Caki2 (cell line): ENCODE results near the gene CDC37L1. TPM values are rescaled to one million over a fixed set of nuclear protein-coding genes. Genes with fewer than 3 reads are reported as not detected.
"Not testable (repeated sequence)": the region's sequence is repeated elsewhere in the genome, so short reads cannot be mapped to it uniquely, and the experiment has no call there.

Experiments
- DNase-seq: peaks from one replicate; pipeline ENCODE4 v3.0.0-alpha.2; 2015; ENCODE audit warnings: low read depth
- in situ Hi-C: cut with HindIII; loops from 2 replicates; pipeline ENCODE4 v1.10.0; 2016; ENCODE audit warnings: low sequenced_read_pairs, low pct_unique_long_range_greater_than_20kb, mixed read lengths
- total RNA-seq: library from RNA; depleted of rRNA; stranded (reverse); fragments of >200 nt; shearing (Covaris generic); gene quantifications from 2 replicates; pipeline ENCODE4 v1.2.3, GENCODE V29; 2014; ENCODE audit warnings: low replicate concordance; rRNA removed

CDC37L1 gene
- total RNA-seq, result 8.7 and 9.5 TPM in 2 replicates

DNA sequence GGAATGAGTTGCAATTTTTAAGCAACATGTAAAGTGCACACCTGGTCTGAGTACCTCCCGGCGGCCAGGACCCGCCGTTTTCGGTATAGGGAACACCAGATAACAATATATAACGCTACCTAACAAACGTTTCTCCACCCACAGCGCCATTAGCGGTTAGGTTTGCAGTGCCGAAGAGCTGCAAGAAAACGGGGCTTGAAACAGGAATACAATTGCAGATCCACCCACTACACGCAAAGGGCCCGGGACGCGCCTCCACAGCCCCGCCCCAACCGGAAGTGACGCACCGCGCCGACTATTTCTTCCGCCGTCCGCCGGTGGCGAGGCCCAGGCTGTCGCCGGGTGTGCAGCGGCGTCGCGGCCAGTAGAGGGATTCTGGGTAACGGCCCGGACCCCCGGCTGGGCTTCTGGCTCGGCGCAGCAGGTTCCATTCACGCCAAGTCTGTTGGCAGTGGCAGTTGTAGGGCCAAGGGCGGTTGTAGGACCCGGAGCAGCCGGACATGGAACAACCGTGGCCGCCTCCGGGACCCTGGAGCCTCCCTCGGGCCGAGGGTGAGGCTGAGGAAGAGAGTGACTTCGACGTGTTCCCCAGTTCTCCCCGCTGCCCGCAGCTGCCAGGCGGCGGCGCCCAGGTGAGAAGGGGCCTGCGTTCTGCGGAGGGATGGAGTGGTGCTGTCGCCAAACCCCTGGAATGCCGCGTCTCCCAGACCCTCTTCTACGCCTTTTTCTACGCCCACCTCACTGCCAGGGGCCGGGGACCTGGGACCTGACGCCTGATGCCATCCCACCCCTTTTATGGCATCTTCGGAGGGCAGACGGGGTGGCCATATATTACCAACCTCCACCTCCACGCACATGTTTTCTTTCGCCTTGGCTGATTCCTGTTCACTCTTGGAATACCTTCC, at the start of gene CDC37L1:
TSS of gene CDC37L1 (plus strand) at position 302 of the 905 bp plus-strand sequence. CDS start at position 501, 199 bp downstream.
- peak; percentile 92 for DNase-seq
- in situ Hi-C loops, result no loop called here

DNA sequence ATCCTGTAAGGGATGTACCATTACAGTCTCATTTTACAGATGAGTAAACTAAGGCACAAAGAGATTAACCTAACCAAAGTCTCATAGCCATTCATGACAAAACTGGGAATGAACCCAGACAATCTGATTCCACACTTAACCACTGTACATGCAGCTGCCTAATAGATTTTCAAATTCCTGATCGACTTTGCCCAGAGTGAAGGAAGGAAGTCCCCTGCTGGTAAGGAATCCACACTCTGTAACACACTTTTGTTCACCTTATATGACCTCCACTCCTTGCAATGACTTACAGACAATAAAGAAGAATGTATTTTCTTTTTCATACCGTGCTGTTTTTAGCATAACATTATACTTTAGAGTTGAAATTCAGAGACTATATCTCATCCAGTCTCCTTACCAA, 48.5 kb upstream of the CDC37L1 start:
- DNase-seq, result no peak
- in situ Hi-C loops, result no loop called here

DNA sequence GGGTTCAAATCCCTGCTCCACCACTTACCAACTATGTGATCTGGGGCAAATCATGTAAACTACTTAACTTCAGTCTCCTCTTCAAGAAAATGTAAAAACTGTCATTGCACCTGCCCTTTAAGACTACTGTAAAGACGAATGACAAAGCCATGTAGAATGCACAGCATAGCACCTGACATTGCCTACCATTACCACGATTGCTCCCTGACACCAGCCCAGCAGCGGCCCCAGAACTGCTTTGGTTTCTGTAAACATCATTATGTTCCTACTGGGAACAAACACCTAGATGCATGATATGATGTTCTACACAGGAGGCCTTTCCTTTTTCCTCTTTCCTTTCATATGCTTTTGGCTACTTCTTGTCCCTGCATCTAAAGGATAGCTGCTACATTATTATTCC, 40.4 kb upstream of the CDC37L1 start:
- in situ Hi-C loops, result no loop called here
- no peak for DNase-seq

DNA sequence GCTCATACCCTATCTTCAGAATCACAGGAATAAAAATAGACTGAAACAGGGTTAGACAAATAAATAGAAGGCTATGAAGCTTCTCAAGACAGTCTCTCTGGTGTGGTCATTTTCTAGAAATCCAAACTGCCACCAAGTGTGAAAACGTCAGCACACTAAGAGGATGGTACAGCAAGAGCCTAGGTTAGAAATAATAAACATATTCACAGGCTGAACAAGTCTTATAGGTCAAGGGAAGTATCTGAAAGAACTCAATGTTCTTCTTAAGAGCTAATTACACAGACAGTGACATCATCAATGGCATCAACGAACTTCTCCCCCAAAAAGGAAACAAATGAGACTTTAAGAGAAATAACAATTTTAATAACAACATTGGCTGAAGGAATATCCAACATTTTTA, 39.9 kb upstream of the CDC37L1 start:
- no peak for DNase-seq
- in situ Hi-C loops, result no loop called here

DNA sequence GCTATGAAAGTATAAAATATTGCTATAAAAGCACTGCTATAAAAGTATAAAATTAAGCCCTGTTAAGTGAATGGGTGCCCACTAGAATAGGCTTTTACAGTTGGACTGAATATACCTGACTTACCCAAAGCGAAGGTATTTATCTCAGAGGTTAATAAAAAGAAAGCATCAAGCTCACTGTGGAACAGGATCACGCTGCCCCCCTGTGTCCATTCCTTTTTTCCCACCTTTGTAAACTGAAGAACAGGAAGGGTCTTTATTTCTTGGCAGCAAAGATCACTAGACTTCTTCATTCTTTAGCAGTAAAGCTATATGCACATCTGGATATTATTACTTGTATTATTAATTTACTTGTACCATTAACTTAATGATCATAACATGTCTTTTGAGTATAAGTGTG, 39.3 kb upstream of the CDC37L1 start:
- DNase-seq, result peak; percentile 15
- in situ Hi-C loops, result no loop called here

DNA sequence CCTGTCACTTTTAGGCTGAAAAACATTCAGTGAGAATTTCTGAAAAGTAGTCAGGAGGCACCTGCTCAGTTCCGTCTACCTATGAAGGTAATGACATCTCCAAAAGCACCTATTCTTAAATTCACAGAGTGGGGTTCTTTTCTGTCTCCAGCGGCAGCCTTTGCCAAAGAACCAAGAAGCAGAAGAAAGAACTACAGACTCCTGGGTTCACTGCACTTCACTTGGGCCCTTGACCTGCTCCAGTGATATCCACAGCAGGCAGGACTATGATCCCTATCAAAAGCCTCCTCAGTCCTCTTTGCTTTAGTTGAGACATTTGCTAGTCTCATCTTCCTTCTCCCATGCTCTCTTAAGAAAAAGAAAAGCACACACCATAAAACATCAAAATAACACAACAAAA, 37.0 kb upstream of the CDC37L1 start:
- in situ Hi-C loops, result no loop called here
- DNase-seq, result no peak

DNA sequence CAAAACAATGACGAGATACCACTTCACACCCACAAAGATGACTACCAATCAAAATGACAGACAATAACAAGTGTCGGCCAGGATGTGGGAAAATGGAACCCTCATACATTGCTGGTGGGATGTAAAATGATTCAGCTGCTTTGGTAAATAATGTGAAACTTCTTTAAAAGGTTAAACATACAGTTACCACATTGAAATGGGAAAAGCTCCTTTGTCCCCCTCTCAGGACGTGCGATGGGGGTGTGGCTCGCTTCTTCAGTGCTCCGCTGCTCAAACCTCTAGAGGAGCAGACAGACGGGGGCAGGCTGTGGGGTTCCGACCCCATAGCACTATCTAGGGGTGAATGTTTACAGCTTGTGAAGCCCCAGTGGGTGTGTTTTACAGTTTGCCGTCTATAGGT, 25.3 kb upstream of the CDC37L1 start:
- in situ Hi-C loops, result no loop called here
- no peak for DNase-seq

DNA sequence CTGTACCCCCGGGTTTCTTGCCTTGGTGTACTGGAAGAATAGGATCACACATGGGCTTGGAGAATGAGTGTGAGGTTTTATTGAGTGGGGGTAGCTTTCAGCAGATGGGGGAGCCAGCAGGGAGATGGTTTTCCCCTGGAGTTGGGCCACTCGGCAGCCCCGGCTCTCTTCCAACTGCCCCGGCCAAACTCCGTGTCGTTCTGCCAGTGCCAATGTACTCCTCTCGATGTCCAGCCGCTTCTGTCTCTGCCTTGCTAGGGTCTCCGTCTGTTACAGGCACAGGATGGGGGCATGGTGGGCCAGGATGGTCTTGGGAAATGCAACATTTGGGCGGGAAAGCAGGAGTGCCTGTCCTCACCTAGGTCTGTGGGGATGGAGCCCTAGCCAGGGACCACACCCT, 24.8 kb upstream of the CDC37L1 start:
- in situ Hi-C loops, result no loop called here
- DNase-seq, result no peak

DNA sequence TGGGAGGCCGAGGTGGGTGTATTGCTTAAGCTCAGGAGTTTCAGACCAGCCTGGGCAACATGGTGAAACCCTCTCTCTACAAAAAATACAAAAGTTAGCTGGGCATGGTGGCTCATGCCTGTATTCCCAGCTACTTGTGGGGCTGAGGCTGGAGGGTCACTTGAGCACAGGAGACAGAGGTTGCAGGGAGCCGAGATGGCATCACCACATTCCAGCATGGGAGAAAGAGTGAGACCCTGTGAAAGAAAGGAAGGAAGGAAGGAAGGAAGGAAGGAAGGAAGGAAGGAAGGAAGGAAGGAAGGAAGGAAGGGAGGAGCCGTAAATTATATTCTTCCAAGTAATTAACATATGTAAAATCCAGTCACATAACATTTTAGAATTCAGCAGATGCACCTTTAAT, 23.2 kb upstream of the CDC37L1 start:
- in situ Hi-C loops, DNase-seq: not testable (repeated sequence)

DNA sequence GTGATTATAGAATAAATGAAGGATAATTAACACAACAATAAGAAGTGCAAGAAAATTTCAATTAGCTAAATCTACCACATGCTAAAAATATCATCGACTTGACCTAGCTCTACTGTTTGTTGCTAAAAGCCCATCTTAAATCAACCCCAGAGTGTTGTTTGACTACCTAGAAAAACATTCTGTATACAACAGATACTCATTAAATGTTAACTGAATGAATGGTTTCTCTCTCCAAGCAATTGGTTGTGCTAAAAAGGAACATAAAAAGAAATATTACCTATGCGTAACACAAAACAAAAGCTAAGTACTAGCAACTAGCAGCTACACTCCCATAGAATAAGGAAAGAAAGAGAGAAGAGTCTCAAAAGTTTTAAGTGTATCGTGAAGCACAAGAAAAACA, 22.7 kb upstream of the CDC37L1 start:
- in situ Hi-C loops, result no loop called here

DNA sequence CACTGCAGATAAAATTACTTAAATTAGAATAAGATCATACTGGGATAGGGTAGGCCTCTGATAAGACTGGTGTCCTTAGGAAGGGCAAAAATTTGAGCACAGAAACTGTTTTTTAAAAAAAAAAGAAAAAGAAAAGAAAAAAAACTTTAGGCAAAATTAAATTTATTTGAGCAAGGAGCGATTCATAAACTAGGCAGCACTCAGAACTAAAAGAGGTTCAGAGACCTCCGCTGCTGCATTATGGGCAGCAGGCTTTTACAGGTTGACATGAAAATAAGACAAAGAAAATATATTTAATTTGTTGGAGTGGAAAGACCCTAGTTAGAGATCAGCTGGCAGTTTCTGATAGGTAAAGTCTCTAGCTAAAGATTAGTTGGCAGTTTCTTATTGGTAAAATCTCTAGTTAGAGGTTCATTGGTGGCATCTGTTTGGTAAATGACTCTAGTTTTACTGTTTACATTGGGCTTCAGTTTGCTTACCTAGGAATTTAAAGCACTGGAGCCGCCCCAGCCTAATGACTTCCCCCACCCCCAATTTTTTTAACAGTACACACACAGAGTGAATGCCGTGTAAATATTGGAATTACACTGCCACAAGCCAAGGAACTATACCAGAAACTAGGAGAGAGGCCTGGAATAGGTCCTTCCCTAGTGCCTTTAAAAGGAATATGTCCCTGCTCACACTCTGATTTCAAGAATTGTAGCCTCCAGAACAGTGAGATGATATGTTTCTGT, 21.8 kb upstream of the CDC37L1 start:
- no peak for DNase-seq
- in situ Hi-C loops, result no loop called here

More for the DNA sequence above, 22.7 kb upstream of the CDC37L1 start:
- DNase-seq, result no peak

DNA sequence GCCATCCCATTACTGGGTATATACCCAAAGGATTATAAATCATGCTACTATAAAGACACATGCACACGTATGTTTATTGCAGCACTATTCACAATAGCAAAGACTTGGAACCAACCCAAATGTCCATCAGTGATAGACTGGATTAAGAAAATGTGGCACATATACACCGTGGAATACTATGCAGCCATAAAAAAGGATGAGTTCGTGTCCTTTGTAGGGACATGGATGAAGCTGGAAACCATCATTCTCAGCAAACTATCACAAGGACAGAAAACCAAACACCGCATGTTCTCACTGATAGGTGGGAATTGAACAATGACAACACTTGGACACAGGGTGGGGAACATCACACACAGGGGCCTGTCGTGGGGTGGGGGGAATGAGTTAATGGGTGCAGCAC, 18.7 kb upstream of the CDC37L1 start:
- in situ Hi-C loops, DNase-seq: not testable (repeated sequence)

DNA sequence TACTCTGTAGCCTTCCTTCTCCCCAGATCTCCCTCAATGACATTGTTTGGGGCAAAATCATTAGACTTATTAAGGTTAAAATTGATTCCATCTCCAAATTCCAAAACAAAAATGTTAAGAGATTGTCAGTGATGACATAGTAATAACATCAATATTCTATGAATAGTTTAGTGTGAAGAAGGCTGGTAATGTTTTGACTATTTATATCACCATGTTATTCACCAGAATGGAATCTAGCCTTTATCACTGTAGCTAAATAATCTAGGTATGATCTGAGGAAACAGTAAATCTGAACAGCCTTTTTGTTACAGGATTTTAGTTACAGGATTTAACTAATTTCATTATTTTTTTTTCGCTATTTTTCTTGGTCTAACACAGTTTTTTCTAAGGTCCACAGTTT, 18.2 kb upstream of the CDC37L1 start:
- DNase-seq, result no peak
- in situ Hi-C loops, result no loop called here

DNA sequence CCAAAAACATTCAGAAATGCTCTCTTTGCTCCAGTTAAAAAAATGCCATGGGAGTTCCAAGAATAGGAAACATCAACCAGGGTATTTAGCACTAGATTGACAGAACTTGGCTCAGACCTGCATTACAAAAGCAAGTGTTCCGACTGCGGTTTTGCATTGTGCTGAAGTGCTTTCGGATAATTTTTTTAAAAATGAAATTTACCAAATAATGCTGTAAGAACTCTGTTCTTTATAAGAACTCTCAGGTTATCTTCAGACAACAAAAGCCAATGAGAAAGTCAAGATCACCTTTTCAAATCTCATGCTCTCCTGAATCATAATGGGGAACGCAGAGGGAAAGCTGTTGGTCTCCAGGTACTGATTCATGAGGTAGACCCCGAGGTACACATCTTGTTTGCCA, 17.8 kb upstream of the CDC37L1 start:
- DNase-seq, result no peak
- in situ Hi-C loops, result no loop called here

DNA sequence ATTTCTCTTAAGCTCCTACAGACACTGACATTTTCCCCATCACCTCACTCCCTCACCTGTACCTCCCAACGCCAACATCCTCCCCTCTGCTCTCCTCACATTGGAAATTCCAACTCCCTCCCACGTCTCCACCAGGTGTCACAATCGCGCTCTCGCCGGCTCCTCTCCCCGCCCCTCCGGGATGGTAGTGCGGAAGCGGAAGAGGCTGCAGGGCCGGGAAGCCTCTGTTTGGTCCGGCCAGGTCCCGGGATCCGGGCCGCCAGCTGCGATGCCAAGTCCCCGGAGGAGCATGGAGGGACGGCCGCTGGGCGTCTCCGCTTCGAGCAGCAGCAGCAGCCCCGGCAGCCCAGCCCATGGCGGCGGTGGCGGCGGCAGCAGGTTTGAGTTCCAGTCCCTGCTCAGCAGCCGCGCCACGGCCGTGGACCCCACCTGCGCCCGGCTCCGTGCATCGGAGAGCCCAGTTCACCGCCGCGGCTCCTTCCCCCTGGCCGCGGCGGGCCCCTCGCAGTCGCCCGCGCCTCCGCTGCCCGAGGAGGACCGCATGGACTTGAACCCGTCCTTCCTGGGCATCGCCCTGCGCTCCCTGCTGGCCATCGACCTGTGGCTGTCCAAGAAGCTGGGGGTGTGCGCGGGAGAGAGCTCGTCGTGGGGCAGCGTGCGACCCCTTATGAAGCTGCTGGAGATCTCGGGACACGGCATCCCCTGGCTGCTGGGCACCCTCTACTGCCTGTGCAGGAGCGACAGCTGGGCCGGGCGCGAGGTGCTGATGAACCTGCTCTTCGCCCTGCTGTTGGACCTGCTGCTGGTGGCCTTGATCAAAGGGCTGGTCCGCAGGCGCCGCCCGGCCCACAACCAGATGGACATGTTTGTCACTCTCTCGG, 17.0 kb upstream of the CDC37L1 start, which contains the start of gene PLPP6:
TSS of gene PLPP6 (plus strand) at position 187 of the 881 bp plus-strand sequence. CDS start at position 269, 82 bp downstream.
- in situ Hi-C loops, result no loop called here
- peak; percentile 86 for DNase-seq

DNA sequence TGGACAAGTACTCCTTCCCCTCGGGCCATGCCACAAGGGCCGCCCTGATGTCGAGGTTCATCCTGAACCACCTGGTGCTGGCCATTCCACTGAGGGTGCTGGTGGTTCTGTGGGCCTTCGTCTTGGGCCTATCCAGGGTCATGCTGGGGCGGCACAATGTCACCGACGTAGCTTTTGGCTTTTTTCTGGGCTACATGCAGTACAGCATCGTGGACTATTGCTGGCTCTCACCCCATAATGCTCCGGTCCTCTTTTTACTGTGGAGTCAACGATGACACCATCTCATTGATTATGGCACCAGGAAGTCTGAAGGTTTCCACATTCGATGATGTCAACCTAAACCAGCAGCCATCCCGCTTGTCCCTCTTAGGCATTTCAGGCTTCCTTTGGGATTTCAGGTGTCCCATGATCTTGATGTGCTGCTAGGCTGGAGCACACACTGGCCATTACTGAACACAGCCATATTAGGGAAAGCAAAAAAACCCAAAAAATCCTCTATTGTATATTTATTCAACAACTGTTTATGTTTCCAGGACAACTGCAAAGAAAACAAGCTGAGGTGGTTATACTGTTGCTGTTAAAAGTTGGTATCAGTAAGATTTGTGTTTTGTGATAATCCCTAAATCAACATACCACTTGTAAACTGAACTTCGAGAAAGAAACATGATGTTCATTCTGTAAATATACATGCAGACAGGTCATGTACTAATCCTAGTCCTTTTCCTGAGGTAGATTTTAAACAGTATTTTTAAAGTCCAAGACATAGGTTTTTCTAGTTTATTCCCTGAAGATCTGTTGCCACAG, 16.2 kb upstream of the CDC37L1 start:
- peak; percentile 33 for DNase-seq
- in situ Hi-C loops, result no loop called here

DNA sequence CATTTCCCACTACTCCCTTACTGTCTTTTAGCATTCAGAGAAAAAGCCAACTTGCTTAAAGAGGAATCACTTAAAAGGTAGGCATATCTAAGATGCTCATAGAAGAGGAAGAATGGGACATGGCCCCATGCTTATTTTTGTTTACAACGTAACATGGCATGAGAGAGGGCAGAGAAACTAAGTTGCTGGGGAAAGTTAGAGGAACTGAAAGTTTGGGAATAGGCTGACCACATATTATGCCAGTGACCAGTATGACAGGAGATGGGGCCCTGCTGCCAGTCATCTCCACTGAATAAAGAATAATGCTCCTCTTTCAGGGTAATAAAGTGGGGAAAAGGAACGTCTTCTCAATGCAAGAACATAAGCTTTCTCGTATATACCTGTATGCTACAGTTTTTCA, 15.4 kb upstream of the CDC37L1 start:
- in situ Hi-C loops, result no loop called here
- DNase-seq, result no peak

DNA sequence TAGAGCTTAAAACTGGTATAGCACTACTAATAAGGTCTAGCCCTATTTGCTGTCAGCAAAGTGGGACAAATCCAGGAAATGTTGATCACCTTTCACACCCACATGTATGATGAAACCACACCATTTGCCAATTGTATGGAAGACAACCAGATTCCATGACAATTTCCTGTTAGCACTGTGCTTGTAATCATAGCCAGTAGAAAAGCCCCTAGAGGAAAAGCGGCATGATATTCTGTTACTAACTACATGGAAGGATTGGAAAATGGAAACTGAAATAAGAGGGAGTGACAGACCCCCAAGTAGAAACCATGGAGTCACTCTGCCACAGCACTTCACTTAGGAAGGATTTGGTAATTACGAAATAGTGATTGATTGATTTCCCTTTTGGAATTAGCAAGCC, 14.0 kb upstream of the CDC37L1 start:
- peak; percentile 36 for DNase-seq
- in situ Hi-C loops, result no loop called here
